Bronchial epithelial cell (primary cell): ENCODE data around the gene ASZ1. TPM values are rescaled to one million over a fixed set of nuclear protein-coding genes. Genes with fewer than 3 reads are reported as not detected.

ENCODE experiments used
- DNase-seq: peaks from one replicate; pipeline ENCODE4 v3.0.0-alpha.2; 2010; ENCODE audit warnings: low read depth
- FAIRE-seq: peaks from 2 replicates; lab custom pipeline; 2011; peaks lifted over from hg19 to GRCh38; lab: Jason Lieb, UNC
- H3K27me3 ChIP-seq: 2 replicates; pipeline ENCODE4 v1.5.1; 2011; ENCODE audit warnings: low read length; ENCODE audit not compliant: control insufficient read depth, insufficient read depth
- H3K36me3 ChIP-seq: 2 replicates; pipeline ENCODE4 v1.5.1; 2011; ENCODE audit warnings: low read length; ENCODE audit not compliant: control insufficient read depth, insufficient read depth
- H3K4me3 ChIP-seq: 2 replicates; pipeline ENCODE4 v1.5.1; 2011; ENCODE audit warnings: mild to moderate bottlenecking, low read depth, low read length, control low read depth
- total RNA-seq: library from RNA; depleted of rRNA; stranded (reverse); fragments of >200 nt; gene quantifications from 2 replicates; pipeline ENCODE4 v1.2.1, GENCODE V29; 2014
- TF ChIP-seq, protein P1 (sequence below): IDR thresholded peaks from 2 replicates; pipeline ENCODE4 v1.5.1; 2011; ENCODE audit warnings: mild to moderate bottlenecking, moderate library complexity, low read length, control low read depth, inconsistent platforms; ENCODE audit not compliant: insufficient read depth, severe bottlenecking

Gene ASZ1
- total RNA-seq, 1 donor from 2014 or later: not detected

- DNase-seq (peak; percentile 23), FAIRE-seq (no peak)
- TF ChIP-seq, protein P1, sequence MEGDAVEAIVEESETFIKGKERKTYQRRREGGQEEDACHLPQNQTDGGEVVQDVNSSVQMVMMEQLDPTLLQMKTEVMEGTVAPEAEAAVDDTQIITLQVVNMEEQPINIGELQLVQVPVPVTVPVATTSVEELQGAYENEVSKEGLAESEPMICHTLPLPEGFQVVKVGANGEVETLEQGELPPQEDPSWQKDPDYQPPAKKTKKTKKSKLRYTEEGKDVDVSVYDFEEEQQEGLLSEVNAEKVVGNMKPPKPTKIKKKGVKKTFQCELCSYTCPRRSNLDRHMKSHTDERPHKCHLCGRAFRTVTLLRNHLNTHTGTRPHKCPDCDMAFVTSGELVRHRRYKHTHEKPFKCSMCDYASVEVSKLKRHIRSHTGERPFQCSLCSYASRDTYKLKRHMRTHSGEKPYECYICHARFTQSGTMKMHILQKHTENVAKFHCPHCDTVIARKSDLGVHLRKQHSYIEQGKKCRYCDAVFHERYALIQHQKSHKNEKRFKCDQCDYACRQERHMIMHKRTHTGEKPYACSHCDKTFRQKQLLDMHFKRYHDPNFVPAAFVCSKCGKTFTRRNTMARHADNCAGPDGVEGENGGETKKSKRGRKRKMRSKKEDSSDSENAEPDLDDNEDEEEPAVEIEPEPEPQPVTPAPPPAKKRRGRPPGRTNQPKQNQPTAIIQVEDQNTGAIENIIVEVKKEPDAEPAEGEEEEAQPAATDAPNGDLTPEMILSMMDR: peak; percentile 16
- H3K27me3 ChIP-seq: no peaks in the 10 kb centered on the region
- no peaks in the 10 kb centered on the region for H3K36me3 ChIP-seq
- H3K4me3 ChIP-seq: no peak overlapping the region
These were observed 51.9 kb downstream of the ASZ1 start for GRCh38 chr7:117375380-117375779.

- H3K36me3 ChIP-seq: no peaks in the 10 kb centered on the region
- H3K27me3 ChIP-seq: no peaks in the 10 kb centered on the region
- FAIRE-seq (no peak), DNase-seq (no peak)
- TF ChIP-seq, protein P1: no peak
- no peak overlapping the region for H3K4me3 ChIP-seq
These were observed 55.2 kb downstream of the ASZ1 start for GRCh38 chr7:117372073-117372472.

- H3K4me3 ChIP-seq: no peak overlapping the region
- TF ChIP-seq, protein P1: no peak
- H3K27me3 ChIP-seq: peaks cover 1% of the 10 kb centered on the region
- no peak for DNase-seq
- no peak for FAIRE-seq
- H3K36me3 ChIP-seq: no peaks in the 10 kb centered on the region
These were observed 62.8 kb downstream of the ASZ1 start for GRCh38 chr7:117364339-117365080.

GRCh38 chr7:117362294-117362888, 64.9 kb downstream of the ASZ1 start:
- no peak for DNase-seq
- Histone ChIP-seq H3K4me3 (no peak overlapping the region), H3K36me3 (no peaks in the 10 kb centered on the region), H3K27me3 (peaks cover 1% of the 10 kb centered on the region)
- FAIRE-seq: no peak
- TF ChIP-seq, protein P1: no peak

DNA sequence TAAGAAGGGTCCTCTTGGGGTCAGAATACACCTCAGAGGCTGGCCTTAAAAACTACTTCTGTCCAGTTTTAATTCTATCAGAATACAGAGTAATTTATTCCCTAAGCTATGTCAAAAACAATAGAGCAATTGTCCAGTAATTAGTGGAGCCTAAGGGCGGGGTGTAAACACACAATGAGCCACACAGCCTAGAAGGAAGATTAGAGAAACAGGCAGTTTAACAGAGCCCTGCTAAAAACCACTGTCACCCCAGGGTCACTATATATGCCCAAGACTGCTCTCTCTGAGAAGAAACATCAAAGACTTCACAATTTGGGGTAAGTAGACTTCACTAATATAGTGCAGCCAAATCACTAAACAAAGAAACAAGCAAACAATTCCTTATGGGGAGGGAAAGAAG, 77.3 kb downstream of the ASZ1 start:
- DNase-seq: no peak
- no peak for FAIRE-seq
- TF ChIP-seq, protein P1: no peak

More for the DNA sequence above, 77.3 kb downstream of the ASZ1 start:
- H3K27me3 ChIP-seq: peaks cover 3% of the 10 kb centered on the region
- no peaks in the 10 kb centered on the region for H3K36me3 ChIP-seq
- no peak overlapping the region for H3K4me3 ChIP-seq
